HG02759 (cell line): ENCODE results near the gene CPSF6.
"Not testable (repeated sequence)": the region's sequence is repeated elsewhere in the genome, so short reads cannot be mapped to it uniquely, and the experiment has no call there.

Source experiments
- ATAC-seq: cut with Tn5 transposase; IDR thresholded peaks from one replicate; pipeline ENCODE4 v1.9.1; 2021; ENCODE audit warnings: mild to moderate bottlenecking, moderate library complexity; ENCODE audit not compliant: unreplicated experiment

Gene CPSF6

DNA sequence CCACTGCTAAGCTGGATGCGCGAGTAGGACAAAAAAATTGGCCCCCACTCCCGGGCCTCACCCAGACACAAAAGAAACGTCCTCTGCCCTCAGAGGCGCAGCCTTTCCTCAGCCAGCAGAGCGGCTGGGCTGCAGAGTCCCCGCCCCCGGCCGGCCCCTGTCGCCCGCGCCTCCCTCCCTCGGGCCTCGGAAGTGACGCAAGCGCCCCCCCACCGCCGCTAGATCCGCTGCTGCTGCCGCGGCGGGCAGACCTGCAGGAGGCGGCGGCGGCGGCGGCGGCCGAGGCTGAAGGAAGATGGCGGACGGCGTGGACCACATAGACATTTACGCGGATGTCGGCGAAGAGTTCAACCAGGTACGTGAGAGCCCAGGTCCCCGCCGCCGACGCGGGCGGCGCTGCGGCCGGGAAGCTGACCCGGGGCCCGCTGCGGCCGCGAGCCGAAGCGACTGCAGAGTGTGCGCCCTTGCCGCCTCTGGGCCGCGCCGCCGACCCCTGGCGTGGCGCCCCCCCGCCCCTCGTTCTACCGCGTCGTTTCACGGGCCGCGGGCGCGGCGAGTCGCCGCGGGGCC lies at the start of gene CPSF6:
CPSF6 (plus strand) TSS at position 218 of the 570 bp plus-strand sequence; CDS start at position 296, 78 bp downstream.
- peak; percentile 94 for ATAC-seq

DNA sequence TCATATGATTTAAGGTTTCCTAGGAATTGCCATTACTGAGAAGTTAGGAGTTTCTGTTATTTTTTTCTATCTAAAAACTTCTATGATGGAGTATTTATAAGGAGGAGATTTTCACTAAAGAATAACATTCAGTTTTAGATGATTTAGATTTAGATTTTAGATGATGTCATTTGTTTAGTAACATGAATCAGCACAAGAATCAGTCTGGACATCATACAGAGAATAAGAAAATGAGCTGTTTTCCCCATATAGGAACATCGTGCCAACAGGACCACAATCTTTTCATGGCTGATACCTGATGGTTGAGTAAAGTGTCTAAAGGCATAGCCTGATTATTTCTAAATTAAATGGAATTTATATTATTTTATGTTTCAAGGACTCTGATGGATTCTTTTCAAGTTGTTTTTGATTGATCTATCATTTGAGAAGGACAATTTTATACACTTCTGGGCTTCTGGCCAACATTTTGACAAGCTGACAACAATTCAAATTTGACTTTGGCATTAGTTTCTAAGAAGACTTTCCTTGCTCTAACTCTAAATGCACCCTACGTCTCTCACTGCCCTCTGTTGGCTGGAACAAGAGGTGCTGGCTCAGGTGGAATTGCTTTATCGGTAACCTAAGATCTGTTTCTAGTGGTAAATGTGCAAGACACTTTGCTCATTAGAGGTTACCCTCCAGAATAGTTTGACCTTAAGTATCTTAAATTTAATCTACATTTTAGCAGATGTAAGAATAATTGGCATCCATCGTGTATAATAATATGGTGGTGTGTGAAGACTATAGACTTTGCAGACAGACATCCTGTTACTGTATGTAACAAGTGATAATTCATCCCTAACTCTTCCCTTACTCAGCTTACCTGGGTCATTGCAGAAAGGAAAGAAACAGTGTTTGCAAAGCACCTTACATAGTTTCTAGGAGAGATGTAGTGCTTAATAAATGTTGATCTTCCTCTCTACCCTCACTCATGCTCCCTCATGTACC lies 42.8 kb upstream of the CPSF6 start:
- ATAC-seq, result no peak

DNA sequence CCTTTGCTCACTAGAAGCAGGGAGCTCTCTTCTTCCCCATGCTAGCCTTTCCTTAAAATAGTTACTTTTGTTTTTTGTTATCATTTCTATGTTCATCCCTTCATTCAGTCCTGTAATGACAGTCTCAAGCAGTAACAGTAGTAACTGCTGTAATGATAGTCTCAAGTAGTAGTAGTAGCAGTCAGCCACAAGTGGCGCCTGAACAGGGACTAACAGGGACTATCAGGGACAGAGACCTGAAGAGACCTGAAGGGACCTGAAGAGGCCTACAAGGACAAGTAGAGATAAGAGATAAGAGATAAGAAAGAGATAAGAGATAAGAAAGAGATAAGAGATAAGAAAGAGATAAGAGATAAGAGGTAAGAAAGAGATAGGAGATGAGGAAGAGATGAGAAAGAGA lies 39.4 kb upstream of the CPSF6 start:
- not testable (repeated sequence) for ATAC-seq

- ATAC-seq, result no peak
These were observed 35.2 kb upstream of the CPSF6 start for GRCh38 chr12:69204191-69204590.

DNA sequence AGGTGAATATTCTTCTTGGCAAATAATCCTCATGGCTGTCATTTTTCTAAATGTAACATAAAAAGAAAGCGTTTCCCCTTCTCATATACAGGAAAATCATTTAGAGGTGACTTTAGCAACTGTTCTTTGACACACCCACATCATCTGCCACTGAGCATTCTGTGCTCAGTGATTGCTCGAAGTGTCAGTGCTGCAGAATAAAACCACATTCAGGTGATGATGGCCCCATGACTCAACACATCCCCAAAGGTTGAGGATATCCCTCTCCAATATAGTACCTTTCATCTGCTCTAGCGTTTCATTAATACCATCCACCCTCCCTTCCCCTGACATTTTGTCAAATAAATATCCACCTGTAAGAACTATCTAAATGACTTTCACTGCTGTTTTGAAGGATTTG lies 28.7 kb upstream of the CPSF6 start:
- ATAC-seq, result no peak

- no peak for ATAC-seq
These were observed 28.2 kb upstream of the CPSF6 start for GRCh38 chr12:69211160-69211559.

DNA sequence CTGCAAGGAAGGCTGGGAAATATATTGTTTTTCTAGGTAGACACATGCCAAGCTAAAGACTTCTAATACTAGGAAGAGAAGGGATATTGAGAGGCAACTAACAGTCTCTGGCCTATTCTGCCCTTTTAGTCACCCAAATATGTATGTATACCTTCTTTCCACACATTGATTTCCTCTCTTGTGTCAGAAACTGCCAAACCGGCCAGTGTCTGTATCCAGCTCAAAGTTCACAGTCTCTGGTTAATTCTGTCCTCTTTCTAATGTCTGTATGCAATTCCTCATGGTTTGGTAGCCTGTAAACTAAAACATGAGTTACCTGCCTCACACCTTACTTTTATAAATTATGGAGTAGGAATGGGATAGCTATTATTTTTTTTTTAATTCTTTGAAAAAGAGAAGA lies 25.2 kb upstream of the CPSF6 start:
- no peak for ATAC-seq

- ATAC-seq, result no peak
These were observed 14.0 kb upstream of the CPSF6 start for GRCh38 chr12:69225251-69225910.

DNA sequence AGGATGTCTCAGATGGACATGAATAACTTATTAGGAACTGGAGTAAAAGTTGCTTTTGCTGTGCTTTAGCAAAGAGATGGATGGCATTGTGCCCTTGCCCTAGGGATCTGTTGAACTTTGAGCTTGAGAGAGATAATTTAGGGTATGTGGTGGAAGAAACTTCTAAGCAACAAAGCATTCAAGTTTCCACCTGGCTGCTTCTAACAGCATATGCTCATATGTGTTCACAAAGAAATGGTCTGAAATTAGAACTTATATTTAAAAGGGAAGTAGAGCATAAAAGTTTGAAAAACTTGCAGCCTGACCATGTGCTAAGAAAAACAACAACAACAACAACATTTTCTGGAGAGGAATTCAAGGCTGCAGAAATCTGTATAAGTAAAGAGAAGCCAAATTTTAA lies 7.9 kb upstream of the CPSF6 start:
- no peak for ATAC-seq

- peak; percentile 3 for ATAC-seq
These were observed 599 bp upstream of the CPSF6 start for GRCh38 chr12:69238589-69239351.

DNA sequence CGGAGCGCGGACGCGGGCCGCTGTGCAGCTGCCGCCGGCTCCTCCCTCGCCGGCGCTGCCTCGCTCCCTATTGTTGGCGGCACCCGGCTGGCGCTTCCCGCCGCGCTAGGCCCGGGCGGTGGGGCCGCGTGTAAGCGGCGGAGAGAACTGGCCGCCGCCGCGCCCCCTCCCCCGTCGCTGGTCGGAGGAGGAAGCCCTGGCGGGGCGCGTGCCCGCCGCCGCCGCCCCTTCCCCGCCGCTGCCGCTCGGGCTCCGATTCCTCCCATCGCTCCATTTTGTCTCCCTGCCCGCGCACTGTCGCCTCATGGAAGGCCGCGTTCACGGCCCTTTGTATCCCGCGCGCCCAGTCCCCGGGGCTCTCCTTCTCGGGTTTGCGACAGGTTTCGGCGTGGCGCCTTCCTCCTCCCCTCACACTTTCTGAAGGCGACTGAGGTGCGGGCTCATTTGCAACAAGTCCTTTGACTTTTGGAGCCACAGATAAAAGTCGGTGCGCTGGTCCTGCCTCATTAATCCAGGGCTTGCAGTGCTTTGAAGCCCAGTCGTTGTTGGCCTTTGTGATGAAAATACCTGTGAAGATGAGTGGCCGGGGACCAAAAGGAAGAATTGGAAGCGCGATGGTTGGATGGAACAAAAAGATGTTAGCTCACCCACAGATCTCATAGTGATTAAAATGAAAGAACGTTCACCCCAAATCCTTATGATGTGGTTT lies 707 bp downstream of the CPSF6 start:
- ATAC-seq, result peak; percentile 41

GRCh38 chr12:69240631-69240995 lies 1.2 kb downstream of the CPSF6 start:
- no peak for ATAC-seq

DNA sequence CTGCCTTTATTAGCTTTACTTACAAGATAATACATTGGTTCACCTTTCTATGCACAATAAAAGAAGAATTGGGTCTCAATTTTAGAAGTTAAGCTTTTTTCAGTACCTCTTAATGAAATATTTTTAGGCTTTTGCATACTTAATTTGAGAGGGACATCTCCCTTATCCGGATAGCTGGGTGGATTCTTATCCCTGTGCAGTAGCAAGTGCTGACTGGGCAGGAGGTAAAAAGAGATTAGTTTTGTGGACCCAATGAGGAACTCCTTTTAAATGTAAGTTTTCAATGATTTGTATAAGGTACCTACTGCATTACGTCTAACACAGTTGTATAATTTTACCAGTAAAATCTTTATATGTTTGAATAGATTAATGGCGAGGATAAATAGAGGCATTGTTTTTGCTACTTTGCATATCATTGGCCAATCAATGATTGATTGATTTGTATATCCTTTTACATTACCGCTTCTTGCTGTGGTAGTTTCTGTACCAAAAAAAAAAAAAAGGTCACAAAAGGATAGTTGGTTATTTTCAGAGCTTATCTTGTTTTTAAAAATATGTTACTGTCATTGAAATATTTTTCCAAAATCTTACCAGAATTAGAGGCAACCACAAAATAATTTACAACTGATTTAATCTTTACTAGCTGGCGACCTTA lies 2.2 kb downstream of the CPSF6 start:
- no peak for ATAC-seq

- ATAC-seq, result peak; percentile 27
These were observed 4.0 kb downstream of the CPSF6 start for GRCh38 chr12:69243099-69244084.

DNA sequence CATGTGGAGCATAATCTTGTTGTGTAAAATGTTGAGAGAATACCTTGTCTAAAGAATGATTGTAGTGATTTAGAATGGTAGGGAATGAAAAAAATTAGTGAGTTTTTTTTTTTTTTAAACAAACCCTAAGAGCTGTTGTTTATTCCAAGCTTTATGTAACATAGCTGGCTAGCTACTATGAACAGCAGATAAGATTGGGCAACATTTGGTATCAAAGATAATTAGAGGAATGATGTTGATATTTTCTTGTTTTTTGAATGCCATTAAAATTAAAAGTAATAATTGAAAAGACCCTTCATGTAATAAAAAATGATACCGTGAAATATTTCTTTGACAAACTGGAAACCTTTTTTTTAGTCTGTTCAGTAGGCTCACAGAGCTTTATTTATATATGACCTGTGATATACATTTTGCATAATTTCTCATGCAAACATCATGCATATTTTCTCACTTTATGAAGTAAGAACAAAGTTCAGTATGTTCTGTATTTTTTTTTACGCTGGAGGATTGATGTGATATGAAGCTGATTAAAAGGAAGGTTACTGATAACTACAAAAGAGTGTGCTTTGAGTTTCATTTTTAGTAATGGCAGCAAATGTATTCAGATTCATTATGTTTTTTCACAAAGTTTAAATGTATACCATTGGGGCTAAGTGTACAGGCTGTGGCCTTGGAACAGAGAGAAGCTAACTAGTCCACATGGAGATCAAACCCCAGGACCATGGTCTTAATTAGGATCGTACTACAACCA lies 8.1 kb downstream of the CPSF6 start:
- ATAC-seq, result no peak

DNA sequence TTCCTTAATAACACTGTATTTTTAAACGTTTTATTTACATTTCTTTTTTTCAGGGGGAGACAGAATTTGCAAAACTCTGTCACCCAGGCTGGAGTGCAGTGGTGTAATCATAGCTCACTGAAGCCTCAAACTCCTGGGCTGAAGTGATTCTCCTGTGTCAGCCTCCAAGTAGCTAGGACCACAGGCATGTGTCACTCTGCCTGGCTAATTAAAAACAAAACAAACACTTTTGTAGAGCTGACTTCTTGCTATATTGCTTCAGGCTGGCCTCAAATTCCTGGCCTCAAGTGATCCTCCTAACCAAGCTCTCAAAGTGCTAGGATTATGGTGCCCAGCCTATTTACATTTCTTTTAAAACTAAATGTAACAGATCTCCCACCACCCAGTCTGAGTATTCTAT lies 12.7 kb downstream of the CPSF6 start:
- ATAC-seq, result no peak

GRCh38 chr12:69254046-69254445 lies 14.7 kb downstream of the CPSF6 start:
- peak; percentile 67 for ATAC-seq

- no peak for ATAC-seq
These were observed 15.5 kb downstream of the CPSF6 start for GRCh38 chr12:69254862-69255261.
